ENCODE results near the gene MOSPD3.
A peak's percentile ranks its signal among the peaks of the same experiment; 100 is the strongest.

MOSPD3 gene

GRCh38 chr7:100591596-100591995 is 20.7 kb upstream of the MOSPD3 start:
- DNase-seq (ENCODE audit: low read depth, low spot score): no peak

- no peak for DNase-seq (ENCODE audit: low read depth, low spot score)
These were observed 17.2 kb upstream of the MOSPD3 start for GRCh38 chr7:100595188-100595587.

GRCh38 chr7:100598425-100598824 is 13.9 kb upstream of the MOSPD3 start:
- DNase-seq (ENCODE audit: low read depth, low spot score): no peak

- no peak for DNase-seq (ENCODE audit: low read depth, low spot score)
These were observed 12.2 kb upstream of the MOSPD3 start for GRCh38 chr7:100599911-100600729.

GRCh38 chr7:100600730-100601038 is 11.7 kb upstream of the MOSPD3 start:
- no peak for DNase-seq (ENCODE audit: low read depth, low spot score)

GRCh38 chr7:100602889-100603725 is 9.2 kb upstream of the MOSPD3 start:
- peak; percentile 79 for DNase-seq (ENCODE audit: low read depth, low spot score)

- DNase-seq (ENCODE audit: low read depth, low spot score): peak; percentile 73
These were observed 8.7 kb upstream of the MOSPD3 start for GRCh38 chr7:100603726-100604027.

GRCh38 chr7:100604028-100604975 is 8.0 kb upstream of the MOSPD3 start:
- DNase-seq (ENCODE audit: low read depth, low spot score): peak; percentile 84

GRCh38 chr7:100604976-100605911 is 7.1 kb upstream of the MOSPD3 start:
- DNase-seq (ENCODE audit: low read depth, low spot score): peak; percentile 46

- DNase-seq (ENCODE audit: low read depth, low spot score): no peak
These were observed 6.0 kb upstream of the MOSPD3 start for GRCh38 chr7:100606313-100606712.

- no peak for DNase-seq (ENCODE audit: low read depth, low spot score)
These were observed 5.2 kb upstream of the MOSPD3 start for GRCh38 chr7:100607111-100607510.

GRCh38 chr7:100609958-100610357 is 2.4 kb upstream of the MOSPD3 start:
- no peak for DNase-seq (ENCODE audit: low read depth, low spot score)

GRCh38 chr7:100612730-100613390 is 520 bp downstream of the MOSPD3 start:
- DNase-seq (ENCODE audit: low read depth, low spot score): peak; percentile 35

- DNase-seq (ENCODE audit: low read depth, low spot score): no peak
These were observed 1.3 kb downstream of the MOSPD3 start for GRCh38 chr7:100613412-100614175.

GRCh38 chr7:100614308-100614861 is 2.0 kb downstream of the MOSPD3 start:
- DNase-seq (ENCODE audit: low read depth, low spot score): no peak

- no peak for DNase-seq (ENCODE audit: low read depth, low spot score)
These were observed 7.9 kb downstream of the MOSPD3 start for GRCh38 chr7:100620239-100620638.

GRCh38 chr7:100620804-100621203 is 8.5 kb downstream of the MOSPD3 start:
- no peak for DNase-seq (ENCODE audit: low read depth, low spot score)

- no peak for DNase-seq (ENCODE audit: low read depth, low spot score)
These were observed 9.2 kb downstream of the MOSPD3 start for GRCh38 chr7:100621554-100621953.
